Calu3 (cell line): Measurements from ENCODE around the gene UXS1. TPM values are rescaled to one million over a fixed set of nuclear protein-coding genes. Genes with fewer than 3 reads are reported as not detected.

ENCODE experiments used
- BruUV-seq: library from RNA; stranded (reverse); fragments of 400-500 nt; replicated peaks from 2 replicates; lab custom pipeline; 2021; lab: Mats Ljungman, UMichigan
- CTCF ChIA-PET: fragments of 300-600 bp; sonication (Branson Sonifier 250); formaldehyde crosslinking; loops from one replicate; lab custom pipeline; 2022; ENCODE audit warnings: antibody characterized with exemption; lab: Charles Lee
- DNase-seq: peaks from one replicate; pipeline ENCODE4 v3.0.0; 2022
- H3K27ac Mint-ChIP-seq: one replicate; pipeline ENCODE4 v1.8.0; 2022; ENCODE audit warnings: mixed read lengths; ENCODE audit not compliant: unreplicated experiment
- H3K27me3 Mint-ChIP-seq: one replicate; pipeline ENCODE4 v1.8.0; 2022; ENCODE audit warnings: mixed read lengths; ENCODE audit not compliant: unreplicated experiment
- H3K36me3 Mint-ChIP-seq: one replicate; pipeline ENCODE4 v1.8.0; 2022; ENCODE audit warnings: mild to moderate bottlenecking, moderate library complexity, mixed read lengths; ENCODE audit not compliant: insufficient read depth, unreplicated experiment
- H3K4me1 Mint-ChIP-seq: one replicate; pipeline ENCODE4 v1.8.0; 2022; ENCODE audit warnings: mild to moderate bottlenecking, low read depth, mixed read lengths; ENCODE audit not compliant: unreplicated experiment
- H3K4me3 Mint-ChIP-seq: one replicate; pipeline ENCODE4 v1.8.0; 2022; ENCODE audit warnings: mild to moderate bottlenecking, low read depth, moderate library complexity, mixed read lengths; ENCODE audit not compliant: unreplicated experiment
- H3K9me3 Mint-ChIP-seq: one replicate; pipeline ENCODE4 v1.8.0; 2022; ENCODE audit warnings: low read depth, mixed read lengths; ENCODE audit not compliant: unreplicated experiment
- intact Hi-C: fragments of 100-400 bp; cut with micrococcal nuclease; formaldehyde crosslinking; loops from one replicate; pipeline ENCODE4 v1.10.0; 2022; ENCODE audit not compliant: unreplicated experiment
- total RNA-seq: library from RNA; stranded (reverse); gene quantifications from 2 replicates; pipeline ENCODE4 v1.2.3, GENCODE V29; 2022
- TF ChIP-seq, protein P1 (sequence below): fragments of 200-600 bp; IDR thresholded peaks from one replicate; pipeline ENCODE4 v1.8.0; 2022; ENCODE audit warnings: antibody characterized with exemption; ENCODE audit not compliant: unreplicated experiment

Gene UXS1
- total RNA-seq, 1 experiment from 2014 or later, result 87.7 TPM

DNA sequence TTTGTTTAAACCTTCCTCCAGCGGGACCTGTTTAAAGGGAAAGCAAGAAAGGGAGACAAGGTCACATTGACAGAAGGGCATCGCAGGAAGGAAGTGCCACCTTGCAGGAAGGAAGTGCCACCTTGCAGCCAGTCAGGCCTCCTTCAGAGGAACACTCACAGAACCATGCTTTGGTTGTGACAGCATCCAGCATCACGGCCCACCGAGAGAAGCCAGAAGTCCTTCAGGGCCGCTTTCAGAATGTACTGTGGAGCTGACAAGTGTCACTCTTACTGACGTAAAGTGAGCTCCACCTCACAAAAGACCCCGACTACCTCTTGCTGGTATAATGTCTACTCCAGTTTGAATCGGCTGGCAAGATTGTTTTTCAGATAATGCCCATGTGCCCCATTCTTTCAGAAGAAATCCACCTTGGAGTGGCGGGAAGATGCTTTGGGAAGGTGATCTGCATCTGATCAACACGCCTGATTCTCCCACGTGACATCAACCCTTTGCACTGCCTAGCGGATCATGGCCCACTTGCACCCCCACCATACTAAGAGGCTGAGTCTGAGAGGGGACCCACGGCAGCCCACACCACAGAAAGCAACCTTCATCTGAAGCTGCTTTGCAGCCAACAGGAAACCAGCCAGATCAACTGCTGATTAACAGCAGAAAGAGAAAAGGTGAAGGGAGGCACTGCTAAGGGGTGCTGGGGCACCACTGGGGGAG is 99.8 kb downstream of the UXS1 start:
- H3K27ac Mint-ChIP-seq, result no peak overlapping the region
- no peaks in the 10 kb centered on the region for H3K9me3 Mint-ChIP-seq
- BruUV-seq, result no TSS peak
- intact Hi-C loops, result no loop called here
- no peak overlapping the region for H3K4me3 Mint-ChIP-seq
- H3K27me3 Mint-ChIP-seq, result no peaks in the 10 kb centered on the region
- H3K36me3 Mint-ChIP-seq, result peaks cover under 1% of the 10 kb centered on the region
- CTCF ChIA-PET, result no interaction called here
- TF ChIP-seq, protein P1, sequence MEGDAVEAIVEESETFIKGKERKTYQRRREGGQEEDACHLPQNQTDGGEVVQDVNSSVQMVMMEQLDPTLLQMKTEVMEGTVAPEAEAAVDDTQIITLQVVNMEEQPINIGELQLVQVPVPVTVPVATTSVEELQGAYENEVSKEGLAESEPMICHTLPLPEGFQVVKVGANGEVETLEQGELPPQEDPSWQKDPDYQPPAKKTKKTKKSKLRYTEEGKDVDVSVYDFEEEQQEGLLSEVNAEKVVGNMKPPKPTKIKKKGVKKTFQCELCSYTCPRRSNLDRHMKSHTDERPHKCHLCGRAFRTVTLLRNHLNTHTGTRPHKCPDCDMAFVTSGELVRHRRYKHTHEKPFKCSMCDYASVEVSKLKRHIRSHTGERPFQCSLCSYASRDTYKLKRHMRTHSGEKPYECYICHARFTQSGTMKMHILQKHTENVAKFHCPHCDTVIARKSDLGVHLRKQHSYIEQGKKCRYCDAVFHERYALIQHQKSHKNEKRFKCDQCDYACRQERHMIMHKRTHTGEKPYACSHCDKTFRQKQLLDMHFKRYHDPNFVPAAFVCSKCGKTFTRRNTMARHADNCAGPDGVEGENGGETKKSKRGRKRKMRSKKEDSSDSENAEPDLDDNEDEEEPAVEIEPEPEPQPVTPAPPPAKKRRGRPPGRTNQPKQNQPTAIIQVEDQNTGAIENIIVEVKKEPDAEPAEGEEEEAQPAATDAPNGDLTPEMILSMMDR, result no peak
- DNase-seq, result no peak
- H3K4me1 Mint-ChIP-seq, result no peaks in the 10 kb centered on the region

DNA sequence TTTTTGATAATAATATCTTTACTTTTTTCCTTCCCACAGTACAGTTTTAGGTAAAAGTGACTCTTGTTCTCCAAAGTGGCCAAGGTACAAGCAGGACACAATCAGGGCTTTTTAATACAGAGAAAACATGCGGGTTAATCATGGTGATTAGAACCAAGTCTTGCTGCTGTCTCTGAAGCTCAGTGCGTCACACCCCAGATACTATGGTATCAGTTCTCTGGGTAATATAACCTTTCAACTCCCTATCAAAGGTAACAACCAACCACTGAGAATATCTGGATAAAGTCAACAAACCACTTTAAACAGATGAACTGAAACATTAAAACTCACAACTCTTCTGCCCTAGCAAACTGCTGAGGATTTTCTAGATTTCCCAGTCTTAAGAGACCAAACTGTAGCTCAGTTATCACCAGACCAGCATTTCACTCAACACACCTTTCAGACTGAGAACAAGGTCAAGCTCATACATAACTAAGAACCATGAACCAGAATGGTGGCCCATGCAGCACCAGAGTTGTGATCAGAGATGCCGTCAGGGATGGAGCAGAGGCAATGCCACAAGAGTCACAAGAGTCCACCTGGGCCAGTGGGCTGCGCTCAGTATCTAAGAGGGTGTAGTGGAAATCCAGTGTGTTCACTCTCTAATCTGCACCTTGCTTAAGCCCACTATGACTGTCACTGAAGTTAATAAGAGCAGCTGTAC is 103.0 kb downstream of the UXS1 start:
- peaks cover 4% of the 10 kb centered on the region for H3K9me3 Mint-ChIP-seq
- no peaks in the 10 kb centered on the region for H3K27me3 Mint-ChIP-seq
- CTCF ChIA-PET, result no interaction called here
- BruUV-seq, result no TSS peak
- H3K4me1 Mint-ChIP-seq, result no peaks in the 10 kb centered on the region
- no peaks in the 10 kb centered on the region for H3K36me3 Mint-ChIP-seq
- no peak for DNase-seq
- TF ChIP-seq, protein P1, result no peak
- no peak overlapping the region for H3K4me3 Mint-ChIP-seq
- H3K27ac Mint-ChIP-seq, result no peak overlapping the region
- intact Hi-C loops, result no loop called here

DNA sequence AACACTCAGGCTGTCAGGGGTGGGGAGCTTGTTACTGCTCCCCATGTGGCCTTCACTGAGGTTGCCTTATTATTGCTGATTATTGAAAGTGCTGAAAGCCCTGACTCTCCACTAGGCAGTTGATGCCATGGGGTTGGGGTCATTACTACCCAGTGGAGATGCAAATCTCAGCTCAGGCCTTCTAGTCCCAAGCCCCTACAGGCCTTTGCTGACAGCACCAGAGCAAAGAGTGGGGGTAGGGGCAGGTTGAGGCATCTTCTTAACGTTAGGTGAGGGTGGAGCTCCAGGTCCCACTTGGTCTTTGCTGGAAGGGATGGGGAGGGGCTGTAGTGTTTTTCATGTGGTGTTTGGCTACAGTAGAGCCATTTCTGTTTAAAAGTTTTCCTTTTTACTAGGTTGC is 104.5 kb downstream of the UXS1 start:
- Mint-ChIP-seq H3K27ac (no peak overlapping the region), H3K4me3 (no peak overlapping the region), H3K4me1 (no peaks in the 10 kb centered on the region), H3K27me3 (no peaks in the 10 kb centered on the region), H3K36me3 (no peaks in the 10 kb centered on the region), H3K9me3 (peaks cover 4% of the 10 kb centered on the region)
- CTCF ChIA-PET, result no interaction called here
- DNase-seq, result no peak
- TF ChIP-seq, protein P1, result no peak
- intact Hi-C loops, result loop anchor here (5.0 to 10.0 kb wide), 3 partner anchors 165 to 515 kb away; no protein-coding TSS in a partner anchor
- BruUV-seq, result no TSS peak

DNA sequence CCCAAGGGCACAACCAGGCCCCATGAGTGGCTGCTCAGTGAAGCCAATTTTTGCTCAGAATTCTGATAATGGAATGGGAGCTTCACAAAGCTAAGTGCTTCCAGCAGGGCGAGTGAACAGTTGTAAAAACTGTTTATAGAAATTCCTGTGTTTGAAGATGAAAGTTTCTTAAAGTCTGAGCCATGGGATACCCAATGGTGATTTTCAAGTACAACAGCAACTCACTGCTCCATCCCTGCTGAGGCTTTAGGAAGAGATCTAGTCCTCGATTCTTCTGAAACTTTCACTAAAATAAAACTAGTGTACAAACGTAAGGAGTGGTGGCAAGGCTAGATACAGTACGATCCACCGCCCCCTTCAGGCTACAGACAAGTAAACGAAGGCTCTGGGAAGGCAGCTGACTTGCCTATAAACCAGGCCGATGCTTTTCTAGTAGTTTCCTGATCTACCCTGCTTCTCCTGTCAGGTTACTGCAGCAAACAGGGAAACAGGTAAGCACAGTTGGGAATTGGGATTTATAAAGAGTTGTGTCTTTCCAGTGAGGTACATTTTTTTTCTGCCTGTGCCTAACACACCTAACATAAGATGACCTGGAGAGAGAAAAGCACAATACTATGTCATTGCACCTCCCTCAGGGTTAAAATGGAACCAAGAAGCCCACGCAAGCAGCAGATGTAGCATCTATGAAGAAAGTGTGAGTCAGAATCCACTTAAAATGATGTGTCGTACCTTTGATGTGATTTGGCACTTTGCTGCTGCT is 108.7 kb downstream of the UXS1 start:
- intact Hi-C loops, result loop anchor here (5.0 to 10.0 kb wide), 3 partner anchors 161 to 511 kb away; no protein-coding TSS in a partner anchor
- DNase-seq, result peak; percentile 43
- no peak overlapping the region for H3K27ac Mint-ChIP-seq
- no peaks in the 10 kb centered on the region for H3K27me3 Mint-ChIP-seq
- H3K36me3 Mint-ChIP-seq, result no peaks in the 10 kb centered on the region
- TF ChIP-seq, protein P1, result no peak
- H3K9me3 Mint-ChIP-seq, result peaks cover 4% of the 10 kb centered on the region
- CTCF ChIA-PET, result no interaction called here
- no peaks in the 10 kb centered on the region for H3K4me1 Mint-ChIP-seq
- no TSS peak for BruUV-seq
- H3K4me3 Mint-ChIP-seq, result no peak overlapping the region
